Neural progenitor cell (in vitro differentiated cells): ENCODE data around the gene CTU1.

Experiments used
- EZH2 ChIP-seq: fragments of 200-600 bp; sonication (generic); IDR thresholded peaks from 2 replicates; pipeline ENCODE4 v1.6.1; 2017; ENCODE audit warnings: antibody characterized with exemption, mild to moderate bottlenecking, moderate library complexity
- TF ChIP-seq, protein P1 (sequence below): fragments of 200-600 bp; sonication (generic); IDR thresholded peaks from 2 replicates; pipeline ENCODE4 v1.5.1; 2017; ENCODE audit warnings: antibody characterized with exemption, mild to moderate bottlenecking

DNA sequence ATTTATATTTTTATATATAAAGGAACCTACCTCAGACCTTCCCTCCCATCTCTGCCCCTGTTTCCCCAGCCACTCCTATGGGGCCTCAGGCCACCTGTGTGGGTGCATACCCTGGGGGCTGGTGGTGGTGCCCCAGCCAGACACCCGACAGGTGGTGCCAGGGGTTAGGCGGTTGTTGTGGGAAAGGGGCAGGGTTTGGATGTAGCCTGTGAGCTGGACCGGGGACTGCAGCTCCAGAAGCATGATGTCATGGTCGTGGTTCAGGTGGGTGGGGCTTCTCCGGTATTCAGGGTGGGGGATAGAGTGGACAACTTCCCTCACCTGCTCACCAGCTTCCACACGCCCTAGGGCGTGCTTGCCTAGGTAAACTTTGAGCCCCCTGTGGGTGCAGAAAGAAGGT lies 48.5 kb downstream of the CTU1 start:
- TF ChIP-seq, protein P1, sequence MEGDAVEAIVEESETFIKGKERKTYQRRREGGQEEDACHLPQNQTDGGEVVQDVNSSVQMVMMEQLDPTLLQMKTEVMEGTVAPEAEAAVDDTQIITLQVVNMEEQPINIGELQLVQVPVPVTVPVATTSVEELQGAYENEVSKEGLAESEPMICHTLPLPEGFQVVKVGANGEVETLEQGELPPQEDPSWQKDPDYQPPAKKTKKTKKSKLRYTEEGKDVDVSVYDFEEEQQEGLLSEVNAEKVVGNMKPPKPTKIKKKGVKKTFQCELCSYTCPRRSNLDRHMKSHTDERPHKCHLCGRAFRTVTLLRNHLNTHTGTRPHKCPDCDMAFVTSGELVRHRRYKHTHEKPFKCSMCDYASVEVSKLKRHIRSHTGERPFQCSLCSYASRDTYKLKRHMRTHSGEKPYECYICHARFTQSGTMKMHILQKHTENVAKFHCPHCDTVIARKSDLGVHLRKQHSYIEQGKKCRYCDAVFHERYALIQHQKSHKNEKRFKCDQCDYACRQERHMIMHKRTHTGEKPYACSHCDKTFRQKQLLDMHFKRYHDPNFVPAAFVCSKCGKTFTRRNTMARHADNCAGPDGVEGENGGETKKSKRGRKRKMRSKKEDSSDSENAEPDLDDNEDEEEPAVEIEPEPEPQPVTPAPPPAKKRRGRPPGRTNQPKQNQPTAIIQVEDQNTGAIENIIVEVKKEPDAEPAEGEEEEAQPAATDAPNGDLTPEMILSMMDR: no peak
- TF ChIP-seq EZH2: no peak
